HG03097 (cell line): ENCODE results near the gene CHST8.

Experiments
- ATAC-seq: cut with Tn5 transposase; IDR thresholded peaks from one replicate; pipeline ENCODE4 v1.9.1; 2021; ENCODE audit not compliant: unreplicated experiment, low FRiP score

The CHST8 gene

DNA sequence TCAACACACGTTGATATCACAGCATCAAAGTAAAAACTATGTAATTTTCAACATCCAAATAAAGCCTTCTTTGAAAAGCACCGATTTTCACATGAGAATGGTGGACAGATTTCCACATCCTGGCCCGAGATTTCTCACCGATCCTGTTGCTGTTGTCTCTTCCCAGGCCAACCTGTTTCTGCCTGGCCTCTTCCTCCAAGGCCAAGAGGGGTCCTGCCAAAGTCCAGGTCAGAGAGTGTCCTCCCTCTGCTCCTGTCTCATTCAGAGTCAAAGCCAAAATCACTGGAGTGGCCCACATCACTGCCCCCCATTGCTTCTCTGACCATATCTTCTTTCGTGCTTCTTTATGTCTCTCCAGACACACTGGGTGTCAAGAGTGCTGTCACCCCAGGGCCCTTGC, 49.5 kb downstream of the CHST8 start:
- ATAC-seq, result no peak

DNA sequence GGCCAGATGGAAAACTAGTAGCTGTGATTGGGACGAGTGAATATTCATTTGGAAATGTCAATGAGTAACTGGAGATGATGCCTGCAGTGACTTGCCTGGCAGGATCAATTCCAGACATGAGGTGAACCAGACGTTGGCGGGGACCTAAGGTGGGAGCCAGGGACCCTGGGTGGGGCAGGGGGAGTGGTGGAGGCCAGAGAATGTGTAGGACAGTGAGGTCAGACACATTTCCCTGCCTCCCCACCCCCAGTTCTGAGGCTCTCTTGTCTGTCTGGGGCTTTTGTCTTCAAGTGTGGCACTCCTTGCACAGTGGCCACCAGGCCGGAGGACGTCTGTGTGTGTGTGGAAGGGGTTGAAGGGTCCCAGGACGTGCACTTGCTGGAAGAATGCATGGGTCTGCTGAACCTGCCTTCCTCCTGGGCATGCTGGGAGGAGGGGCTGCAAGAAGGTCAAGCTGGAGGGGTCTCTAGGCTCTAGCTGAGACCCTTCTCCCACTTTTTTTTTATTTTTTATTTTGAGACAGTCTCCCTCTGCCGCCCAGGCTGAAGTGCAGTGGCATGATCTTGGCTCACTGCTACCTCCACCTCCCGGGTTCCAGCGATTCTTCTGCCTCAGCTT, 51.6 kb downstream of the CHST8 start:
- no peak for ATAC-seq

- no peak for ATAC-seq
These were observed 52.4 kb downstream of the CHST8 start for GRCh38 chr19:33673996-33674625.

- no peak for ATAC-seq
These were observed 53.0 kb downstream of the CHST8 start for GRCh38 chr19:33674626-33675367.

DNA sequence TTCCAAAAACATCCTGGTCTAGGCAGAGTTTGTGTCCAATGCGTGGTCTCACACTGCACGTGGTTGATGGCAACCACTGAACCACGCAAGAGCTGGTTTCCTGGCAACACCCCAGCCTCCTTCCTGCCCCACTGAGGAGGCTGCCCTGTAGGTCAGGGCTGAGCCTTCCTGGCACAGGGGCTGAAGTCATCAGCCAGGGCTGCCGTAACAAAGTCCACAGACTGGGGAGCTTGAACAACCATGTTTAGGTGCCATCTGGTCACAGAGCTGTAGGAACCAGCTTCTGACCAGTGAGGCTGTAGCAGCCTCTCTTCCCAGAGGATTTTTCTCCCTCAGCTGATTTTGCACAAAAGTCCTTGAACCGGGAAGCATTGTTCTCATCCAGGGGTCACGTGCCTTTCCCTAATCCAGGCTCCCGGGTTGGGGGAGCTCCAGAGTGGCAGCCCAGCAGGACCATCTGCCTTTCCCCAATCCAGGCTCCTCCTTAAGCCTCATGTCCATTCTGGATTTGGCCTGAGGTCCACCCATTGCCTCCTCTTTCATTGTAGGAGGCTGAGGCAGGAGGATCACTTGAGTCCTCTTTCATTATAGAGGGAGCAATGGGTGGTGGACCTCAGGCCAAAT, 53.9 kb downstream of the CHST8 start:
- ATAC-seq, result no peak

GRCh38 chr19:33676999-33677665, 55.4 kb downstream of the CHST8 start:
- ATAC-seq, result no peak

GRCh38 chr19:33677745-33678426, 56.1 kb downstream of the CHST8 start:
- ATAC-seq, result no peak

DNA sequence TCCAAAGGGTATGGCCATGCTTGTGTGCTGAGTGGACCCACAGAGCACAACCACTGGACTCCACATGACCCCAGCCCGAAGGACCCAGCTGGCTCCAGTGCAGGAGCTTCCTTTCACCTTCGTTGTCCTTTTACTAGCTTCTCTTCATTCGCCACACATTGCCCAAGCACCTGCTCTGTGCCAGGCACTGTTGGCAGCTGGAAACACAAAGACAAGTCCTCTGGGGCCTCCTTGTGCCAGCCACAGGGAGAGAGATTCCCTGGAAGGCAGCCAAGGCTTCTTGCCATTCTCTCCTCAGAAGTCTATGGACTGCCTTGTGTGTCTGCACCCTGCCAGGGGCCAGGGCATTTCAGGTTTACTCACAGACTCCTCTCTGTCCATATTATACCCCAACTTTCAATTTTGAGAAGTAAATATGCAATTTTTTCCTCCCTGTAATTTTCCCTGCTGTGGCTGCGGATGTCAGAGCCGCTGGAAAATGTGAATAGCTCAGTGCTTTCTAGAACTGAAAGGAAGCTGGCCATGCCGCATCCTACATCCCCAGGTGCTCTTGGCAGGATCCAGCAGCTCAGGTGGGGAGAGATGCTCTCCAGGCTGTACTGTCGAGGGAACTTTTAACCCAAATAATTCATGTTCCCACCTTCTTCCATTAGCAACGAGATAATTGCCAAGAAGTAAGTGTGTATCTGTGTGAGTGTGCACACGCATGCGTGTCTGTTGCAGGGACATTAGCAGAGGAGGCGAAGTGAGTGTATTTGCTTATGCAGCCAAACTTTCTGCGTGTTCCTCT, 57.2 kb downstream of the CHST8 start:
- ATAC-seq, result no peak

GRCh38 chr19:33679696-33680095, 57.9 kb downstream of the CHST8 start:
- ATAC-seq, result no peak

DNA sequence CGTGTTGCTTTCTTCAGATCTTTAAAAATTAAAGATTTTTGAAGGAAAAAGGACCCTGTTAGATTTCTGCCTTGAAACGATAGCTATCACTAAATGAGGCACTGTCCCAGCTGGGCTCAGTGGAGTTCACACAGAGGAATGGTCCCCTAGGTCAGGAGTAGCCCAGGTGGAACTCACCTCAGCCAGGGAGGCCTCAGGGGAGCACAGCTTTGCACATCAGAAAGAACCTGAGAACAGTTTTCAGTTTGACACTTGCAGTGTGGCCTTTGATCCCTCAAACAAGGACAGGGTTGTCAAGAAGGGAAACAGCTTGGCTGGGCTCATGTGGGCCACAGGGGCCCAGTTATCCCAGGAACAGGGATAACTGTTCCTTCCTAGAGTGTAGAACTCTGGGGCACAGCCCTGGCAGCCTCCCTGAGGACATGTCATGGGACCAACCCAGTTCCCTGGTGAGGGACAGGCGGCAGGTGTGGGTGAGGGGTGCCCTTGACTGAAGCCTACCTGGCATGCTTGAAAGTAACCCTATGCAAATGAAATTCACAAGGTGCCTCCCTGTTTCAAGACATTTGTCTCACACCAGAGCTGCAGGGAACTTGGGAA, 59.4 kb downstream of the CHST8 start:
- ATAC-seq, result no peak

- no peak for ATAC-seq
These were observed 62.3 kb downstream of the CHST8 start for GRCh38 chr19:33683881-33684537.

DNA sequence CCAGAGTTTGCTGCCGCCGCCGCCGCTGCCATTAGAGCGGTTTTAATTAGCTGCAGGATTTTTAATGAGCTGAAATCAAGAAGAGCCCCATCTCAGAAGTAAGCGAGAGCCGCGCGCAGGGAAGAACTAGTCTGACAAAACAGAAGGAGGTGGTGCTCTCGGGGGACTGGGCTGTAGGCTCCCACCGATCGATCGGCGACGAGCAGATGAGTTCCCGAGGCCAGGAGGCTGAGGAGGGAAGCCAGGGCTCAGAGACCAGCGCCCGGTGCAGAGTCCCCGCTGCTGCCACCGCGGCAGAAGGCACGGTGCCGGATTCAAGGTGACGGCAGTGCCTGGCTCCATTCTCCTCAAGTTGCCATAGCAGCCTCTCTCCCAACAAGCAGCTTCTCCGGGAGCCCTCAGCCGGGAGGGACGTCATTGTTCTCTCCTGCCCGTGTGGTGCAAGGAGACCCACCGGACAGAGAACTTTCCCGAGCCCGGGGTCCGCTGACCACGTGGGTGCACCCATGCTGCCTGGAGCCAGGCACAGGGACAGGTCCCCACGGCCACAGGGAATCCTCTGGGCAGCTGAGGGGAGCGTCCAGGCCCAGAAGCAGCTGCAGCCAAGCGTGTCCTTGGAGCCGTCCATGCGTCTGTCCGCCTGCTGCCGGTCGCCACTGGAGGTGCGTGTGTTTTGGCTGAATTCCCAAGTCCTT, 62.9 kb downstream of the CHST8 start:
- ATAC-seq, result no peak

DNA sequence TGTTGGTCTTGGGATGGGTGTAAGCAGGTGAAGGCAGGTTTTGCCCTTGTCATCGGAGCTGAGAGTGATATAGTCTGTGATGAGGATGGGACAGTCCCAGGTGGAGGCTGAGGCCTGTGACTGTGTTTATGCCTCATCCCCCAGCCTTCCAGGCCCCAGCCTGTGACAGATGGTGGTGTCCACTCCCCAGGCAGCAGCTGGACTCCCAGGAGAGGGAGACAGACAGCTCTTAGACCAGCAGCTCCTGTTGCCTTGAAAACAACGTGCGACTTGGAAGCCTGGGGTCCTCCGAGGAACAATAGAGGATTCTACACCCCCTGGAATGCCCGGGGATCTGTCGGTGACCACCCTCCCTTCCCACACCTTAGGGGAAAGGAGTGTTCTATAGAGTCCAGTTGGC, 63.8 kb downstream of the CHST8 start:
- ATAC-seq, result no peak

- no peak for ATAC-seq
These were observed 64.5 kb downstream of the CHST8 start for GRCh38 chr19:33686262-33686661.

DNA sequence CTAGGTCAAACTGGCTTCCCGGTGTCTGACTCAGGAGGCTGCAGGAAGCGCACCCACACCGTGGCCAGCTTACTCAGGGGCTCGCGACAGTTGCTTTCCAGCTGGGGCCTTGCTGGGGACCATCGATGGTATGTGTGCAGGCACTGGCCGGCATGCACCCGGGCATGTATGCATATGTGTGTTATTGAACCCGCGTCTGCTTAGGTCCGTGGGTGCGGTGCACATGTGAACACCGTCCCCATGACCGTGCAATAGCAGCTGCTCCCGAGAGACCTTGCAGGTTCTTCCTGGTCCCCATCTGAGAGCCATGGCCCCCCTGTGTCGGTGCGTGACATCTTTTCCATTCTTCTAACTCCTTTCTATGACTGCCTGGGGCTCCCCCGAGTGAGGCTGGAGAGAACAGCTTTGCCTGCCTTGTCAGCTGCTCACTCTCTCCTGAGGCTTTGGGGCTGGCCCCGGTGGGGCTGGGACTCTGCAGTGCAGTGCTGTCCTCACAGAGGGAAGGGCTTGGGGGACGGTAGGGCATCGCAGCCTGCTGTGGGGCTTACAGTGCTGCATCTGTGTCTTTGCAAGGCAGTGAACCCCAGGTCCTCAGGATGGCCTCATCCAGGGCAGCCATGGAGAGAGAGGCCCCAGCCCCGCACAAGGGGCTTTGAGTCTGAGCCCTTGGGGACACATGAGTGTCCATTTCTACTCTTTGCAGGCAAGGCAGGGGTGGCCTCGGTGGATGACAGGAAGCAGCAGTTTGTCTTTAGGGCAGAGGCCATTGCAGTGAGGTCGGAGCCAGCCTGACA, 65.1 kb downstream of the CHST8 start:
- ATAC-seq, result no peak

GRCh38 chr19:33687481-33688170, 65.9 kb downstream of the CHST8 start:
- ATAC-seq, result no peak
